ENCODE measurements around the gene CXorf58. TPM values are rescaled to one million over a fixed set of nuclear protein-coding genes. Genes with fewer than 3 reads are reported as not detected.
"Not testable (repeated sequence)": the region's sequence is repeated elsewhere in the genome, so short reads cannot be mapped to it uniquely, and the experiment has no call there.

The CXorf58 gene
- not detected for total RNA-seq
- under 1 TPM in 5 of 6 donors, not detected in 1; 0.13 to 0.52 (median 0.25) TPM for polyA plus RNA-seq (ENCODE audit: insufficient read length in 6 of 6)
- long read RNA-seq, donor 1, partial matches to known transcripts: 166 of 166 reads
- long read RNA-seq, donor 1, other reads (novel, unspliced or antisense): 0 of 166 reads
- long read RNA-seq, donor 2: 0 reads
- long read RNA-seq, donor 3: 0 reads
- long read RNA-seq, donor 4: 0 reads
- long read RNA-seq, donor 5, partial matches to known transcripts: 0 of 1 reads
- long read RNA-seq, donor 5, other reads (novel, unspliced or antisense): 0 of 1 reads
- long read RNA-seq, donor 6: 0 reads
- long read RNA-seq, donor 7: 0 reads
- long read RNA-seq, donor 8: 0 reads
- long read RNA-seq, donor 9: 0 reads
- long read RNA-seq, donor 10: 0 reads
- long read RNA-seq, donor 11: 0 reads
- long read RNA-seq, donor 12: 0 reads

GRCh38 chrX:23907498-23908218 lies at the start of gene CXorf58, which contains the start of gene APOO:
TSS of gene CXorf58 (plus strand) at chrX:23908006. CDS start at chrX:23910303, 2,297 bp downstream.
TSS of gene APOO (minus strand) at chrX:23907938. CDS start at chrX:23907702, 236 bp downstream.
- no peaks in the 10 kb centered on the region for H3K4me1 ChIP-seq
- H3K27ac ChIP-seq: peak within 1 kb of the TSS; percentile 79 to 92
- intact Hi-C loops (cut with DNase I): loop anchor here in 1 of 2 donors (10.0 kb wide), 2 partner anchors 153 to 213 kb away; no protein-coding TSS in a partner anchor
- no peaks in the 10 kb centered on the region for H3K9me3 ChIP-seq
- H3K36me3 ChIP-seq: no peaks in the 10 kb centered on the region
- TF ChIP-seq CTCF (IDR thresholded peaks at IDR 0.05): peak; percentile 60 to 83
- peak within 1 kb of the TSS; percentile 30 to 52 for H3K4me3 ChIP-seq
- no peaks in the 10 kb centered on the region for H3K27me3 ChIP-seq
- DNase-seq (peak; percentile 83 to 97 (median 94)), ATAC-seq (peak; percentile 98)

- ATAC-seq; H3K4me3 ChIP-seq; H3K4me1 ChIP-seq; DNase-seq; H3K9me3 ChIP-seq; H3K27me3 ChIP-seq; intact Hi-C loops (cut with DNase I); H3K36me3 ChIP-seq; H3K27ac ChIP-seq: not testable (repeated sequence)
These were observed 48.6 kb upstream of the CXorf58 start for GRCh38 chrX:23859238-23859637.

- TF ChIP-seq CTCF (IDR thresholded peaks at IDR 0.05): no peak
- ATAC-seq: no peak
- Histone ChIP-seq H3K4me1 (no peaks in the 10 kb centered on the region), H3K27me3 (no peaks in the 10 kb centered on the region), H3K36me3 (no peaks in the 10 kb centered on the region), H3K4me3 (no peak overlapping the region), H3K9me3 (no peaks in the 10 kb centered on the region), H3K27ac (no peak overlapping the region)
- DNase-seq: no peak
- intact Hi-C loops (cut with DNase I): no loop called here
These were observed 46.5 kb upstream of the CXorf58 start for GRCh38 chrX:23861215-23861896.

- DNase-seq; H3K4me1 ChIP-seq; intact Hi-C loops (cut with DNase I); H3K4me3 ChIP-seq; H3K27me3 ChIP-seq; H3K27ac ChIP-seq; ATAC-seq; H3K36me3 ChIP-seq; H3K9me3 ChIP-seq: not testable (repeated sequence)
These were observed 45.9 kb upstream of the CXorf58 start for GRCh38 chrX:23861952-23862351.

GRCh38 chrX:23864742-23865326 lies 43.0 kb upstream of the CXorf58 start:
- H3K4me1 ChIP-seq: no peaks in the 10 kb centered on the region
- H3K27ac ChIP-seq: no peak overlapping the region
- intact Hi-C loops (cut with DNase I): no loop called here
- no peaks in the 10 kb centered on the region for H3K9me3 ChIP-seq
- H3K4me3 ChIP-seq: no peak overlapping the region
- H3K27me3 ChIP-seq: no peaks in the 10 kb centered on the region
- H3K36me3 ChIP-seq: no peaks in the 10 kb centered on the region
- ATAC-seq (no peak), DNase-seq (no peak)
- no peak for TF ChIP-seq CTCF (IDR thresholded peaks at IDR 0.05)

Measured in left lung (tissue), 14 donors.